Right ventricle myocardium inferior (tissue), 1 donor: ENCODE data around the gene COL24A1. TPM values are rescaled to one million over a fixed set of nuclear protein-coding genes. Genes with fewer than 3 reads are reported as not detected.

Experiments
- ATAC-seq: fragments of 200-7000 bp; cut with Tn5 transposase; one replicate; pipeline ENCODE4 v1.9.1; 2020; ENCODE audit warnings: mild to moderate bottlenecking, moderate library complexity
- DNase-seq: peaks from one replicate; pipeline ENCODE4 v3.0.0; 2021; ENCODE audit errors: missing footprints
- intact Hi-C: fragments of 100-400 bp; cut with DNase I; formaldehyde crosslinking; loops from one replicate; pipeline ENCODE4 v1.11.0; 2022
- total RNA-seq: library from RNA; stranded (reverse); fragmentation: NEBNext Ultra II Directional; extraction: Animal tissue kit (Norgen Biotek cat#: 25700); gene quantifications from one replicate; pipeline ENCODE4 v1.2.1, GENCODE V29; 2021
- donor health status: DM: no; HTN: yes; CAD: no; lungs with severe emphysema.

Gene COL24A1
- total RNA-seq, 1 donor from 2014 or later: 1.6 TPM

GRCh38 chr1:85683292-85684025 is 473.1 kb downstream of the COL24A1 start:
- DNase-seq (no peak), ATAC-seq (no peak)
- intact Hi-C loops: no loop called here

DNA sequence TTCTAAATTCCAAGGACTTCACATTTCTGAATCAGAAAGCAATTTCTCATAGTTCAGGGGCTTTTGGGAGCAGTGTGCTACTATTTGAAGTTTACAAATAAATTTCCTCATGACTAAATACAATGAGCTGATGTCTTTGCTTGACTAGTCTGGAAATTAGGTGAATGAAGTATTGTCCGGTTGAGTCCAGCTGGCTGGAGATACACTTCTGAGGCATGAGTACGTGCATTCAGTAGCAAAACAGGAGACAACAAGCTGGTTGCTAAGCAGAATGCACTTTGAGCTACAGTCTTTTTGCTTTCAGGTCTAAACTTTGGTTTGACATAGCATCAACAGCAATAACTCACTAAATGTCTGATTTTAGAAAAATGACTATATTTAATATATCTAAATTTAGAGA is 475.5 kb downstream of the COL24A1 start:
- intact Hi-C loops: no loop called here
- peak; percentile 63 for ATAC-seq
- DNase-seq: no peak

Other genes starting within 250 kb of the COL24A1 start
- 5.1 TPM for gene ODF2L, start 239.6 kb upstream of the COL24A1 start, total RNA-seq